Epithelial cell of proximal tubule (primary cell): ENCODE results near the gene FOXD2. TPM values are rescaled to one million over a fixed set of nuclear protein-coding genes. Genes with fewer than 3 reads are reported as not detected.

Experiments used
- DNase-seq: peaks from one replicate; pipeline ENCODE4 v3.0.0-alpha.2; 2011; ENCODE audit warnings: low read depth
- H3K4me3 ChIP-seq: 2 replicates; pipeline ENCODE4 v1.5.1; 2011; ENCODE audit warnings: low read depth, mild to moderate bottlenecking, low read length
- total RNA-seq: library from RNA; depleted of rRNA; stranded (reverse); fragments of >200 nt; gene quantifications from 2 replicates; pipeline ENCODE4 v1.2.3, GENCODE V29; 2015
- TF ChIP-seq, protein P1 (sequence below): conservative IDR thresholded peaks from 2 replicates; pipeline ENCODE4 v1.5.1; 2012; ENCODE audit warnings: low read depth, mild to moderate bottlenecking, low read length

Gene FOXD2
- total RNA-seq, 1 donor from 2014 or later = not detected

DNA sequence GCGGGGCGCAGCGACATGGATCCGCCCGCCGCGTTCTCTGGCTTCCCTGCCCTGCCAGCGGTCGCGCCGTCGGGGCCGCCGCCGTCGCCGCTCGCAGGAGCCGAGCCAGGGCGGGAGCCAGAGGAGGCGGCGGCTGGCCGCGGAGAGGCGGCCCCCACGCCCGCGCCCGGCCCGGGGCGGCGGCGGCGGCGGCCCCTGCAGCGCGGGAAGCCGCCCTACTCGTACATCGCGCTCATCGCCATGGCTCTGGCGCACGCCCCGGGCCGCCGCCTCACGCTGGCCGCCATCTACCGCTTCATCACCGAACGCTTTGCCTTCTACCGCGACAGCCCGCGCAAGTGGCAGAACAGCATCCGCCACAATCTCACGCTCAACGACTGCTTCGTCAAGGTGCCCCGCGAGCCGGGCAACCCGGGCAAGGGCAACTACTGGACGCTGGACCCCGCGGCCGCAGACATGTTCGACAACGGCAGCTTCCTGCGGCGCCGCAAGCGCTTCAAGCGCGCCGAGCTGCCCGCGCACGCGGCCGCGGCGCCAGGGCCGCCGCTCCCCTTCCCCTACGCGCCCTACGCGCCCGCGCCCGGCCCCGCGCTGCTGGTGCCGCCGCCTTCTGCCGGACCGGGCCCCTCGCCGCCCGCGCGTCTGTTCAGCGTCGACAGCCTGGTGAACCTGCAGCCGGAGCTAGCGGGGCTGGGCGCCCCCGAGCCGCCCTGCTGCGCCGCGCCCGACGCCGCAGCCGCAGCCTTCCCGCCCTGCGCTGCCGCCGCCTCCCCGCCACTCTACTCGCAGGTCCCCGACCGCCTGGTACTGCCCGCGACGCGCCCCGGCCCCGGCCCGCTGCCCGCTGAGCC, 21.3 kb upstream of the FOXD2 start:
- TF ChIP-seq, protein P1, sequence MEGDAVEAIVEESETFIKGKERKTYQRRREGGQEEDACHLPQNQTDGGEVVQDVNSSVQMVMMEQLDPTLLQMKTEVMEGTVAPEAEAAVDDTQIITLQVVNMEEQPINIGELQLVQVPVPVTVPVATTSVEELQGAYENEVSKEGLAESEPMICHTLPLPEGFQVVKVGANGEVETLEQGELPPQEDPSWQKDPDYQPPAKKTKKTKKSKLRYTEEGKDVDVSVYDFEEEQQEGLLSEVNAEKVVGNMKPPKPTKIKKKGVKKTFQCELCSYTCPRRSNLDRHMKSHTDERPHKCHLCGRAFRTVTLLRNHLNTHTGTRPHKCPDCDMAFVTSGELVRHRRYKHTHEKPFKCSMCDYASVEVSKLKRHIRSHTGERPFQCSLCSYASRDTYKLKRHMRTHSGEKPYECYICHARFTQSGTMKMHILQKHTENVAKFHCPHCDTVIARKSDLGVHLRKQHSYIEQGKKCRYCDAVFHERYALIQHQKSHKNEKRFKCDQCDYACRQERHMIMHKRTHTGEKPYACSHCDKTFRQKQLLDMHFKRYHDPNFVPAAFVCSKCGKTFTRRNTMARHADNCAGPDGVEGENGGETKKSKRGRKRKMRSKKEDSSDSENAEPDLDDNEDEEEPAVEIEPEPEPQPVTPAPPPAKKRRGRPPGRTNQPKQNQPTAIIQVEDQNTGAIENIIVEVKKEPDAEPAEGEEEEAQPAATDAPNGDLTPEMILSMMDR = no peak
- DNase-seq = no peak
- H3K4me3 ChIP-seq = peak overlapping the region; percentile 11

DNA sequence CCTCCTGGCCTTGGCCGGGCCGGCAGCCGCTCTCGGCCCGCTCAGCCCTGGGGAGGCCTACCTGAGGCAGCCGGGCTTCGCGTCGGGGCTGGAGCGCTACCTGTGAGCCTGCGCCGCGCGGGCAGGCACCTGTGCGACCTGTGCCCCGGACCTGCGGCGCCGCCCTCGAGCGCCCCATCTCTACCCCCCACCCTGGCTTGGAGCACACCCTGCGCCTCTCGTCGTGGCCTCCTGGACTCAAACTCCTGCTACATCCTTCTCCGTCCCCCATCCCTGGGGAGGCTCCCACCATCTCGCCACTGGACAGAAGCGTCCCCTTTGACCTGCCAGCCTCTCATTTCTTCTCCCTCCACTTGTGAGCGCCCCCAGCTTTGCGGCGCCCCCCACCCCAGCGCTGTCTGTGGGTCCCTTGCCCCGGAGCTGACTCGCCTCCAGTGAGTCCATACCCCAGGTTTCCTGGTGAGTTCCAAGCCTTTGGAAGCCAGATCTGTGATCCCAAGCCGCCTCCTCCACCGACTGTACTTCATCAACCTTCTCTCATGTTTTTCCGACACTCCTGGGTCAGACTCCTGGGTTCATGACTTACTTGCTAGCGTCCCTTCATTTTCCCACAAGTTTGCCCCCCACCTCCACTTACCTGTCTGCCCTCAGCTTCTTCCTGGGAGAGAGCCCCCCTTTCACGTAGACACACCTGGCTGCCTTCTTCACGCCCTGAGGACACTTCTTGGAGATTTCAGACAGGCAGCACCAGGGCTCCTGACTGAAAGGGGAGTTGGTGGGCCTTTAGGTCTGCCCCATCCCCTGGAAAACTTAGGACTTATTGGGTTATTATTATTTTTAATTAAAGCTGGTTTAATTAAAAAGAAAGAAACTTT, 20.4 kb upstream of the FOXD2 start:
- no peak for DNase-seq
- TF ChIP-seq, protein P1 = no peak
- no peak overlapping the region for H3K4me3 ChIP-seq

DNA sequence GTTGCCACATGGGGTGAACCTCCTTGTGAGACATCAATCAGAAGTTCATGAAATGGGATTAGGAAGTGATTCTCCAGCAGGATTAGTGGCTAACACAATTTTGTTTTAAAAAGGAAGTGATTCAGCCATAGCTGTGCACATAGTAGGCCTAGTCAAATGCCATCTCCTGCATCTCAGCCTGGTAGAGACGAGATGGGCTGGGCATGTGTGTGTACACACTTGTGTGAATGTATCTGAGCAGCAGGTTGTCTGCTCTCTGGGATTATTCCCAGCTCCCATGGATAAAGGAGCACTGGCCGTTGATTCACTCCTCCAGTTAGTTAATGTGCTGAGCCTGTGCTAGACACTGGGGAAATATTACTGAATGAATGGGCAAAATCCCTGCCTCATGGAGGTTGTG, 19.7 kb upstream of the FOXD2 start:
- TF ChIP-seq, protein P1 = no peak
- DNase-seq = no peak

DNA sequence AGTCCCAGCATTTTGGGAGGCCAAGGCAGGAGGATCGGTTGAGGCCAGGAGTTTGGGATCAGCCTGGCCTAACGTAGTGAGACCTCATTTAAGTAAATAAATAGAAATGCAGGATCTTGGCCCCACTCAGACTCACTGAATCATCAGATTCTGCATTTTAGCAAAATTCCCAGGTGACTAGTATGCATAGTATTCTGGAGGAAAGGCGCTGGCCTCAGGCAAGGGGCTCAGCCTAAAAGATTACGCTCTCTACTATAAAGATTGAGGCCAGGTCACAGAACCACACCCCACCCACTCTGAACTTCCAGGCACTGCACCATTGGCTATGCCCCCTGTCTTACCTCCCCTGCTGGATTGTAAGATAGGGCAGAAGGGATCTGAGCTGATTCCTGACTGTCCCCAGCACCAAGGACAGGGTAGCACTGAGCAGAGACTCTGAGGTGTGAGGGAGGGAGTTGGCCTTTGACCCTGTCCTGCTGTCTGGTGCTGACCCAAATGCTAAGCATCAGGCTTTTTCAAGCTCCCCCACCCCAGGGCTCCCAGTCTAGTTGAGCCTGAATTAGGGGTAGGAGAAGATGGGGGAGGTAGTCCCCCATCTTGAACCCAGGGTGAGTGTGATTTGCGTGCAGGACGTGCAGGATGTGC, 19.0 kb upstream of the FOXD2 start:
- no peak overlapping the region for H3K4me3 ChIP-seq
- no peak for DNase-seq

More for the DNA sequence above, 19.7 kb upstream of the FOXD2 start:
- H3K4me3 ChIP-seq = no peak overlapping the region

DNA sequence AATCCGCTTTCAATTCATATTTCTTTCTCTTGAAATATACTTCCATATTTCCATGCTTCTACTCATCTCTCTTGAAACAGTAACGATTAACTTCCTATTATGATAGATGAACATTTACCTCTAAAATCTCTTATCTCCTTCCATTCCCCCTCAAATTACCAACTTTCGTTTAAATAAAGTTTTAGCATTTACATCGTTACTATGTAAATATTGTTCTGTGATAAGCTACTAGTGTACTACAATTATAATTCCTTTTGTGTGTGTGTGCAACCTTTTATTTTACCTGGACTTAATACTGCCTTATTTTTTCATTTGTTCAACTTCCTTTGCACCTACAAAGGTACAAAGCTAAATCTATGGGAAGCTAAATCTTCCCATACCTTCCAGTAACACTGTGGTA, 17.3 kb upstream of the FOXD2 start:
- no peak for DNase-seq
- TF ChIP-seq, protein P1 = no peak
- no peak overlapping the region for H3K4me3 ChIP-seq

More for the DNA sequence above, 19.0 kb upstream of the FOXD2 start:
- TF ChIP-seq, protein P1 = no peak

DNA sequence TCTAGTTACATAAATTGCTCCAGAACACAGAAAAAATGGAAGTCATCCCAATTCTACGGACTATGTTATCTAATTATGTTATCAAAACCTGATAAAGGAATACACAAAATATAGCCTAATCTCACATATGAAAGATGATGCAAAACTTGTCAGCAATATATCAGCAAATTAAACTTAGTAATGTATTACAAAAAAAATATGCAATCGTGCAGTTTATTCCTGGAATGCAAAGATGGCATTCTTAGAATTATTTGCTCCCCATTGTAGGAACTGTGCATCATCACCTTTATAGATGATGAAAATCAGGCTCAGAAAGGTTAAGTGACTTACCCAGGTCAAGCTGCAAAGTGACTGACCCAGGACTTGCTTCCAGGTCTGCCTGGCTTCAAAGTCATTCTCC, 14.0 kb upstream of the FOXD2 start:
- H3K4me3 ChIP-seq = no peak overlapping the region
- TF ChIP-seq, protein P1 = no peak
- DNase-seq = no peak
